Left renal cortex interstitium (tissue), 4 donors: Measurements from ENCODE around the gene HPCAL1. TPM values are rescaled to one million over a fixed set of nuclear protein-coding genes. Genes with fewer than 3 reads are reported as not detected.
A peak's percentile ranks its signal among the peaks of the same experiment; 100 is the strongest.

Experiments used
- DNase-seq, 4 donors: peaks; one replicate each; pipeline ENCODE4 v3.0.0-alpha.2; 2013; ENCODE audit warnings: low read depth in 4 of 4, low spot score in 2 of 4, missing footprints in 1 of 4
- polyA plus RNA-seq, 4 donors: library from polyadenylated mRNA; unstranded; fragments of 120-200 nt; gene quantifications; one replicate each; pipeline ENCODE4 v1.2.1, GENCODE V29; 2013; ENCODE audit not compliant: insufficient read length in 4 of 4

Gene HPCAL1
- polyA plus RNA-seq, 4 donors = 22.9 to 40.0 (median 29.5) TPM

DNA sequence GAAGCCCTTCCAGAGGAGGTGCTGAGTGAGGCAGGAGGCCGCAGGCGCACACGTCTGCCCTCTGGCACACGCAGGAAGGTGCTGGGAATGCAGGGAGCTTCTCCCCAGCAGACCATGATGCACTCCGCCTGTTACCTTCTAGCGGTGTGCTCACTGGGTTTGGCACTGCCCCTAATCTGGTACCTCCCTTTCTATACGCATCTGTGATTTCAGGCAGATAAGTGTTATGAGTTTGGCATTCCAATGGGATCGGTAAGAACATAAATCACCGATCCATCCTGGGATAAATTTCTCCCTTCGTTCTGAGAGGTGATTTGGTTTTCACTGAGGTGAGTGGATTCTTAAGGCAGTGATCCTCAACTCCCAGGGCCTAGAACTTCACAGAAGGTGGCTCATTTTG, 110.8 kb downstream of the HPCAL1 start:
- no peak for DNase-seq

DNA sequence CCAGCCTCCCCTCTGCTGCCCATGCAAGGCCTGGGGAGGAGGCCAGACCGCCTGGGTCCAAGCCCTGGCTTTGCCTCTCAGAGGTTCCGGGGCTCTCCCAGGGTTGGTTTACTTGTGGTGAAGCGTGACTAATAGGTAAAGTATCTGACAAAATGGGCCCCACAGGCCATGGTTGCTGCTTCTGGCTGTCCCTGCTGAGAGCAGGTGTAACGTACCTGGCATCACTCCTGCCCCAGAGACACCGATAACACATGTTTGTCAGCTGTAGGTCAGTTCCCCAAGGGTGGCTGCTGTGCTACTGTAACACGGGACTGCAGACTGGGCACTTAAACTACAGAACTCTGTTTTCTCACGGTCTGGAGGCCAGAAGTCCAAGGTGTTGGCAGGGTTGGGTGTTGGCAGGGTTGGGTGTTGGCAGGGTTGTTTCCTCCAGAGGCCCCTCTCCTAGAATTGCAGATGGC, 111.3 kb downstream of the HPCAL1 start:
- no peak for DNase-seq

DNA sequence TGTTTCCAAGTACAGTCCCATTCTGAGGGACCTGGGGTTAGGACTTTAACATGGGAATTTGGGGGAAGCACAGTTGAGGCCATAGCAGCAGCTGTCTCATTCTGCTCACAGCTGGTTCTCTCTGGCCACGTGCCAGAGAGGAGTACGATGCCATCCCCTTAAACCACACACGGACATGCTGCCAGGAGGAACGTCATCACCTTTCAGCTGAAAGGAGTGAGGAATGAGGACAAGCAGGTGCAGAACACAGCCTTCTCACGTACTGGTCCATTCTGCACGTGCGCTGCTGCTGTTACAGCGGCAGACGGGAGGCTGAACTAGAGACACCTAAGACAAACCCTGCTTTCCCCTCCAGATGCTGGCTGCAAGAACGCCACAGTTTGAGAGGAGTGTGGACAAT, 111.9 kb downstream of the HPCAL1 start:
- DNase-seq = no peak

DNA sequence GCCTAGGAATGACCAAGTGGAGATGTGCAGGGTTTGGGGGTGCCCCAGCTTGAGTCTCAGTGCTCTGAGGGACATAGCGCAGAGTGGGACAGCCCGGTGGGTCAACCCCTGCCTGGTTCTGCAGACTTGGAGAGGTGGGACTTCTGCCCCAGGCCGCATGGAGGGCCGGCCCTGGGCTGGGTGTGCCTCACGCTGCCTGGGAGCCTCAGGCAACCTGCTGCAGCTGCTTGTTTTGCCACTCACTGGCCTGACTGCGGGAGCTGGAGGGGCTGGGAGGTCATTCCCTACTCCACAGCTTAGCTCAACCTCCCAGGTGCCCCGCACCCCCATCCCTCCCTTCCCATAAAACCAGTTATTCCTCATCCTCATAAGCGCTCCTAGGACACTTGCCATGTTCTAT, 112.3 kb downstream of the HPCAL1 start:
- DNase-seq = no peak

DNA sequence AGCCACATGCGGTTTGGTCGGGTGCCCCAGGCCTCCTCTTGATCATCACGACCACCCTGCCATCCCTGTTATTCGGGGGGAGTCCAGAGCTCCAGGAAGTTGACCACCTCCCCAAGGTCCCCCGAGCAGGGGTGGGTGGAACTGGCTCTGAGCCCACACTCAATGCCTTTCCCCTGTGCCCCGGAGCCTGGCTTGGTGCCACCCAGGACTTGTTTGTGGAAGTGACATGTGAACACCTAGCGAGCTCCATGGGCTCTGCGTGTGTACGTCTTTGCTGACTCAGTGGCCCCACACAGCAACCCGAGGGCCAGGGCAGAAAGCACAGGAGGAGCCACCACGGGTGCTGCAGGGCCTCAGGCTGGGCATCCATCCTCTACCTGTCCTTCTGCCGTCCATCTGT, 112.9 kb downstream of the HPCAL1 start:
- DNase-seq = no peak

DNA sequence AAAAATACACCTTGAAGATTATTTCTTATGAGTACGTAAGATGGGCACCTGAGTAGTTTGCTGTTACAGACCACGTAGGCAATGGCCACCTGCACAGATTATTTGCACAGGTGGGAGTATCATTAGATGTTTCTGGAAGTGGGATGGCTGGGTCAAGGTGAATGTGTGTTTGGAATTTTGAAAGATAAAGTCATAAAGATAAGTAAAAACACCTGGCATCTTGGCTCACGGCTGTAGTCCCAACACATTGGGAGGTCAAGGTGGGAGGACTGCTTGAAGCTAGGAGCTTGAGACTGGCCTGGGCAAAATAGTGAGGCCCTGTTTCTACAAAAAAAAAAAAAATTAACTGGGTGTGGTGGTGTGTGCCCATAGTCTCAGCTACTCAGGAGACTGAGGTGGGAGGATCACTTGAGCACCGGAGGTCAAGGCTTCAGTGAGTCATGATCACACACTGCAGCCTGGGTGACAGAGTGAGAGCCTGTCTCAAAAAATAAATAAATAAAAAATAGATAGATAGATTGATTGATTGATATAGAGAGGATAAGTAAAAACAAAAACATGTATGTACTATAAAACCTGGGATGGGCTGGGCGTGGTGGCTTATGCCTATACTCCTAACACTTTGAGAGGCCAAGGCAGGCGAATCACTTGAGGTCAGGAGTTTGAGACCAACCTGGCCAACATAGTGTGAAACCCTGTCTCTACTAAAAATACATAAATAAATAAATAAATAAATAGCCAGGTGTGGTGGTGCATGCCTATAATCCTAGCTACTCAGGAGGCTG, 115.0 kb downstream of the HPCAL1 start:
- DNase-seq = no peak

DNA sequence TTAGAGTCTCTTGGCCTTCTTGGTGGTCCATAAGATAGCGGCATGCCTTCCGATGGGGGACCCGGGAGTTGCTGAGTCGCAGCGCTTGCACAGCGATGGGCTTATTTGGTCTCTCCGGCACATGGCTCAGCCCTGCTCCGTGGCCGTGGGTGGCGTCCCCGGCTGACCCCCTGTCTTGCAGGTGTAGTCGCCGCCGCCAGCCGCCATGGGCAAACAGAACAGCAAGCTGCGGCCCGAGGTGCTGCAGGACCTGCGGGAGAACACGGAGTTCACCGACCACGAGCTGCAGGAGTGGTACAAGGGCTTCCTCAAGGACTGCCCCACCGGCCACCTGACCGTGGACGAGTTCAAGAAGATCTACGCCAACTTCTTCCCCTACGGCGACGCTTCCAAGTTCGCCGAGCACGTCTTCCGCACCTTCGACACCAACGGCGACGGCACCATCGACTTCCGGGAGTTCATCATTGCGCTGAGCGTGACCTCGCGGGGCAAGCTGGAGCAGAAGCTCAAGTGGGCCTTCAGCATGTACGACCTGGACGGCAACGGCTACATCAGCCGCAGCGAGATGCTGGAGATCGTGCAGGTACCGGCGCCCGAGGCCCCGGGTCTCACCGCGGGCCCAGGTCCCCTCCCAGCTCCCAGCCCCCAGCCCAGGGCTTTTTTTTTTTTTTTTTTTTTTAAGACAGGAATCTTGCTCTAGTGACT, 117.0 kb downstream of the HPCAL1 start:
- DNase-seq = no peak

DNA sequence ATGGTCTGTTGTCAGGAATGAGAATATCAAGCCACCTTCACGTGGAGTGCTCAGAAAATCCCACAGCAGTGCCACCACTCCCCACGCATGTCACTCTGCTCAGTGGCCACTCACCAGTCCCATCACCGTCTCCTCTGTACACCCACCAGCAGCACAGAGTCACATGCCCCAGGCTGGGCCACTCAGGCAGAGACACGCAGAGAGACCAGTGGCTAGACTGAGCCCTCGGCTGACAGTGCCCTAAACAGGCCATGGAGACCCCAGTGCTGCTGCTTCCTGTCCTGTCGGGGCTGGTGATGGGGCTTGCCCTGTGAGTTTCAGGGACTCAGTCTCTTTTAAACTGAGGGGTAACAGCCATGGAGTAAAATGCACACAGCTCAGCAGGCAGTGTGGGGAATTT, 119.5 kb downstream of the HPCAL1 start:
- no peak for DNase-seq

DNA sequence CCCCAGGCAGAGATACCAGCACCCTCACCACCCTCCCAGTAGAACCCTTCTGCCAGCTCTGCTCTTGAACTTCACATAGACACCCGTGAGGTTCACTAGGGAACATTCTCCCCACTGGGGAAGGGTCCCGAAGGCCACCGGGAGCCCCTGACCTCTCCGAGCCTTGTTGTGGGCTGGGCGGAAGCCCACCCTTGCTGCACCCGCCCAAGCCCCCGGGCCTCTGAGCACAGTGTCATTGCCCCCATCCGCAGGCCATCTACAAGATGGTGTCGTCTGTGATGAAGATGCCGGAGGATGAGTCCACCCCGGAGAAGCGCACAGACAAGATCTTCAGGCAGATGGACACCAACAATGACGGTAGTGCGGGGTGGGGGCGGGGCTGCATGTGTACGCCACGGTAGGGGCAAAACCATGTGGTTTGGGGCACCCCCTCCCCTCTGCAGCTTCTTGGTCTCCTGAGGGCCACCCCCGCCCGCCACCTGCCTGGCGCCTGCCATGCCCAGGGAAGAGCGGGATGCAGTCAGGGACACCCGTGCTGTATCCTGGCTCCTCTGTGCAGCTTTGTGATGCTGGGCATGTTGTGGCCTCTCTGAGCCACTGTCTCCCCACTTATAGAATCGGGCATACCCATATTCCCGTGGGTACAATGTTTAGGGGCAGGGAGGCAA, 120.2 kb downstream of the HPCAL1 start:
- DNase-seq = no peak

DNA sequence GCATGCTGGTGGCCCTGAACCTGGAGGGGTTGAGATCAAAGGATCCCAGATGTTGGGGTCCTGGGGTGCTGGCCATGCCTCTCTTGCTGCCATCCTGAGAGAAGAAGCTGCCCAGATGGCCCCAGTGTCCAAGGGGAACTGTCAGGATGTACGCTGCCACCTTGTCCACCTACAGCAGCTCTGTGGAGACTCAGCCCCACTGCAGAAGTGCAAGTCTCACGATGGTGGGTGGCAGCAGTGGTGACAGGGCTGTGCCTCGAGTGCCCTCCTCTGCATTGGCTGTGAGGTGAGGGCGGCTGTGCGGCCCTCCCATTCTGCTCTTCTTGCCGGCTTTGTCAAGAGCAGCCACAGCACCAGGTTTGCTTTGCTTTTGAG, 120.7 kb downstream of the HPCAL1 start:
- DNase-seq = no peak

DNA sequence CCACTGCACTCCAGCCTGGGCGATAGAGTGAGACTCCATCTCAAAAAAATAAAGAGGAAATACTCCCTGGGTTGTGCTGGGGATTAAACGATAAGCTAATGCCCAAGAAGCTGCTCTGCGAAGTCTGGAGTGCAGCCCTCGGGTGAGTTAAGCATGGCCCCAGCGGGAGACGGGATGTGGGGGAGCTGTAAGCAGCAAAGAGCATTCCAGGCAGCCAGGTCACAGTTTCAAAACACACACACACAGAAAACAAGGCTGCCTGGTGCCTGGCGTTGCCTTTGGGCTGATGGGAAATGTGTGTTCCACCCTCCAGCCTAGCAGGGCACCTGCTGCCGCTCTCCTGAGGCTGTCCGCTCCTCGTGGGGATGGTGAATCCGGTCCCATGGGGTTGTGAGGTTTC, 121.3 kb downstream of the HPCAL1 start:
- no peak for DNase-seq

DNA sequence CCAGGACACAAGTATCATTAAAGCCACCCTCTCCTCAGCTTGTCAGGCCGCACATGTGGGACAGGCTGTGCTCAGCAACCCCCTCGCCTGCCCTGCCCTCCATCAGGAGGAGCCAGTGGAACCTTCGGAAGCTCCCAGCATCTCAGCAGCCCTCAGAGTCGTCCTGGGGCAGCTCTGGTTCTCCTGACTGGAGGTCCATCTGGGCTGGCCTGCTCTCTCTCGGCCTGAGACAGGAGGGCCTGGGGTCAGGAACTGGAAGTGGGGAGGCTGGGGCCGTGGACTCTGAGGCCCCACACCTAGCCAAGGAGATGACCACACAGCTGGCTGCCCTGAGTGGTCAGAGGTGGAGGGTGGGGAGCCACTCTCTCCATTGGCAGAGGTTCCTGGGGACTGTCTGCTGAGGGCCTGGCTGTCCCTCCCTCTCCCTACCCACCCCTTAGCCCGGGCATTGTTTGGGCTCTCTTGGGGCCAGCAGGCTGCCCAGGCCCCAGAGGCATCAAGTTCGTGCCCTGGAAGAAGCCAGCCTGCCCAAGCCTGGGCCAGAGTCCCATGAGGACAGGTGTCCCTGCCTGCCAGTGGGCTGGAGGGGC, 122.3 kb downstream of the HPCAL1 start:
- no peak for DNase-seq

DNA sequence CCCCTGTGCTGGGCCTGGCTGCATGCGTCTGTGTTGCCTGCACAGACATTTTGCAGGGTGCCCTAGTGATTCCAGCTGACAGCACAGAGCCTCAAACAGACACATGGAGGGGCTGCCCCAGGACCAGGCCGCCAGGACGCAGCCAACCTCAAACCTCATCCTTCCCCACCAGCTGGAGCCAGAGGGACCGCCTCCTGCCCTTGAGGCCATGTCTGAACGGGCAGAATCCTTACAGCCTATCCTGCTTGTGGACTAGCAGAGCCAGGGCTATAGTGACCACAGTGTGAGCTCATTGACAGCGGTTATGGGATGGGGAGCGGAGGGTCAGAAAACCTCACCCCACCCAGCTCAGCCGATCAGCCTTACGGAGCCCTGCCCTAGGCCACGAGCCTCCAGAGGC, 123.0 kb downstream of the HPCAL1 start:
- no peak for DNase-seq

DNA sequence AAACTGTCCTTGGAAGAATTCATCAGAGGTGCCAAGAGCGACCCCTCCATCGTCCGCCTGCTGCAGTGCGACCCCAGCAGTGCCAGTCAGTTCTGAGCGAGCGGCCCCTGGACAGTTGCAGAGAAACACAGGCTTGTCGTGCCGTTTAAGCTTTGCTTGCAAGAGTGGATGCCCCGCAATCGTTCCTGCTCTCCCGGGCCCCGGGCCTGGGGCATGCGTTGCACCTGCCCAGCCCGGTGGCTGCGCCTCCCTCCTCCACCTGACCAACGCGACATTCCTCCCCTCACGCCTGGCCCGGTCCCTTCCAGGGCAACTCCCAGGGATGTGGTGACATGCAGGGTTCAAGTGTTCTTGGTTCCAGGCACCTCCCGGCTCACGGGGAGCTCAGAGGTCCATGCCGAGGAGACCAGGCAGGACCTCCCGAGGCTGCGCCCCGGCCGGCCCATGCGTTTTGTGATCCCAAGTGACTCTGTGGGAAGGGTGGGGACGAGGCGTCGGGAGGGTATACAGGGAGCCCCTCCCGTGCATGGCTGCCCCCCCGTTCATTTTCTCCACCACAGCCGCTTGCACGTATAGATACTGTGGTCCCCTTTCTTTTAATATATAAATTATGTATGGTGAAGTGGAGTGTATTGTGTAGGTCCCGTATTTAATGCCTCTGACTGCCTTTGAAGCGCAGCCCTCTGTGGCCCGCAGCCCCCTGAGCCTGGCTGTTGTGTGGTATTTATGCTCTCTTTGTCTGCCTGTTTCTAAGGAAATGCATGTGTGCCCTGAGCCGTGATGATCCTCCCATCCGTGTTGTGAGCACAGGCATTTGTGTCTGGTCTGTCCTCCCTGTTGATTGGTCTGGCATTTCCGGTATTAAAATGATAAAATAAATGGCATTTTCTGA, 124.3 kb downstream of the HPCAL1 start:
- peak in 1 of 4 donors; percentile 47 for DNase-seq

DNA sequence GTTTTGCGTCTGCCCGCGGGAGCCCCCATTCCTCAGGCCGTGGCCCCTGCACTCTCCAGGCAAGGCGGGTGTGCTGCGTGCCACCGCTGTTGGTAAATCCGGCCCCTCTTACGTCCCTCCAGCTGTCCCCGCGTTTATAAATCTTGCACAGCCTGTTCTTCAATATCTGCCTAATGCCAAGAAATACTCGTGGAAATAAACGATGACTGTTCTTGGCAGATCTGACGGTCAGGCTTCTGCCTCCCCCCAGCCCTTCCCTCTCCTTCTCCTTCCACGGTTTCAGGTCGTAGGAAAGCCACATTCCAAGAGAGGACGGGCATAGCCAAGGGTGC, 124.9 kb downstream of the HPCAL1 start:
- no peak for DNase-seq

DNA sequence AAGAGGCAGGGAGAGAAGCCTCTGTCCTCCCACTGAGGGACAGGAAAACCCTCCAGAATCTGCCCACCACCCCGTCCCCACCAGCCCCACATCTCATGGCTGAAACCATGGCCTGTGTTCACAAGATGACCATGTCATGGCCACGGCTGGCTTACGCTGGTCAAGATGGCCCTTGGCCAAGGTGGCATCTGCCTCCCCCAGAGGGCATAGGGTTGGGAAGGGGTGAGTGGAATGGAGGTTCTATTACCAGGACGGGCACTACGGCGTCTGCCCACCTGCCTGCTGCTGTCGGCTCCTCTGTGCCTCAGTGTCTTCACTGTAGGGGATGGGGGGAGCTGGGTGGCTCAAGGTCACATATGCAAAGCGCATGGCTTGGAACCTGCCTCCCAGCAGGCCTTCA, 125.7 kb downstream of the HPCAL1 start:
- DNase-seq = no peak

DNA sequence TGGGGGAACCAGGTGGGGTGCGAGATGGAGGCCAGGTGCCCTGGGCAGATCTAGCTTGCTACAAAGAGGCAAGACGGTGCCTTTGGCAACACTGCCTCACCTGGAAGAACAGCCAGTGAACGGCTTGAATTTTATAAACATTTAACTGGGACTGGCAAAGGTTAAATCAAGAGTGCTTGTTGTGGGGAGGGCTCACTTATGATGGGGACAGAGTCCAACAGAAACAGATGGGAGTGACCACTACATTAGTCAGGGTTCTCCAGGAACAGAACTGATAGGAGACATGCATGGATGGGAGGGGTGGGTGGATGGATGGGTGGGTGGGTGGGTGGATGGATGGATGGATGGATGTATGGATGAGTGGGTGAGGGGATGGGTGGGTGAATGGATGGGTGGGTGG, 126.2 kb downstream of the HPCAL1 start:
- no peak for DNase-seq

DNA sequence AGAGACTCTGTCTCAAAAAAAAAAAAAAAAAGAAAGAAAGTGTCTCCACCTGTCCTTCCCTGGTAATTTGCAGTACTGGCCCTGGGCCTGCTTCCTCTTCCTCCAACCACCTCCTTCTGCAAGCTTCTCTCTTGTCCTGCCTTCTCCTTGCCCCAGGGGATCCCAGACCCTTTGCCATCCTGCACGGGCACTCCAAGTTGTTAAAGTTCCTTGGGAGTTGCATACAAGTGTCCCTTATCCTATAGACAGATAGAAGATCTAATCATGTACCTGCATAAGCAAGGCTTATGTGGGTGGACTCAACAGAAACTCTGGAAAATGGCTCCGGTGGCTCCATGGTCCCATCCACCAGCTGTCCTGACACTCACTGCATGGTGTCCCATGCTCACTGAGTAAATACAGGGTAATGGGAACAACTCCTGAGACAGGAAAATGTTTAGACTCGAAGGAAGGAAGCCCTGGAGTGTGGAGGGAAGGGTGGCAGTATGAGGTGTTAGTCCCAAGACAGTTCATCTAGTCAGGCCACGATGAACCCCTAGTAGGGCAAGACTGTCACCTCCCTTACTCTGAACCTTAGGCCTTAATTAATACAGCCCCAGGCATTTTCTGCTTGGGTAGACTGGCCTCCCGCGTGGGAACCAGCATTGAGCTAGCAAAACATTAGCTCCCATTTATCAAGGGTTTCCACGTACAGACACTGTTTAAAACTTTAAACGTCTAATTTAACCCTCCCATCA, 128.3 kb downstream of the HPCAL1 start:
- no peak for DNase-seq

DNA sequence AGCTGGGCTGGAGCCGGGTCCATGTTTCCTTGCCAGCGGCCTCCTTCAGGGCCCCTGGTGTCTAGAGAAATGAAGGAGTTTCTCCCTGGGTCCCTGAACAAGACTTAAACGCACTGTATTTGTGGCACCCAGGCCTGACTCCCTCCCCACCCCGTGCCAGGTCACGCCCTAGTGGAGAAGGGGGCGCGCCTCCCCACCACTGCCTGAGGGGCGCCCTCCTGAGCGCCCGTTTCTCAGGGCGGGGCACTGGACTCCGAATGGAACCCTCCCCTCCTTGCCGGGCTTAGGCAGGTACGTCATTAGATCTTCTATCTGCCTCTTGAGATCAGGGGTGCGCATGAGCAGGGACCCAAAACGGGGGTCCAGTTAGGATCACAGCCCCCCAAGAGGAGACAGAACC, 129.1 kb downstream of the HPCAL1 start:
- DNase-seq = no peak
